Activated T-cell treated with anti-CD3 and anti-CD28 coated beads for 4 hours (primary cell): ENCODE results near the gene FCHO2.
"Not testable (repeated sequence)": the region's sequence is repeated elsewhere in the genome, so short reads cannot be mapped to it uniquely, and the experiment has no call there.

Experiments used
- DNase-seq: peaks from one replicate; pipeline ENCODE4 v3.0.0-alpha.2; 2020

FCHO2 gene

DNA sequence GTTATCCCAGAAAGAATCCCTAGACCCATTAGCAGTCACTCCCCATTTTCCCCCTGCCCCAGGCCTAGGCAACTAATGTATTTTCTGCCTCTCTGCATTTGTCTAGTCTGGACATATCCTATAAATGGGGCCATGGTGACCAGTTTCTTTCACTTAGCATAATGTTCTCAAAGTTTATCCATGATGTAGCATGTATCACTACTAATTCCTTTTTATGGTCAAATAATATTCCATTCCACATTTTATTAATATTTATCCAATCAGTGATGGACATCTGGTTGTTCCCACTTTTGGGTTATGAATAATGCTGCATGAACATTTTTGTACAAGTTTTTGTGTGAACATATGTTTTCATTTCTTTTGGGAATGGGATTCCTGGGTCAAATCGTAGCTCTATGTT lies 1.5 kb downstream of the FCHO2 start:
- no peak for DNase-seq

GRCh38 chr5:72959257-72959656 lies 3.4 kb downstream of the FCHO2 start:
- DNase-seq, result no peak

DNA sequence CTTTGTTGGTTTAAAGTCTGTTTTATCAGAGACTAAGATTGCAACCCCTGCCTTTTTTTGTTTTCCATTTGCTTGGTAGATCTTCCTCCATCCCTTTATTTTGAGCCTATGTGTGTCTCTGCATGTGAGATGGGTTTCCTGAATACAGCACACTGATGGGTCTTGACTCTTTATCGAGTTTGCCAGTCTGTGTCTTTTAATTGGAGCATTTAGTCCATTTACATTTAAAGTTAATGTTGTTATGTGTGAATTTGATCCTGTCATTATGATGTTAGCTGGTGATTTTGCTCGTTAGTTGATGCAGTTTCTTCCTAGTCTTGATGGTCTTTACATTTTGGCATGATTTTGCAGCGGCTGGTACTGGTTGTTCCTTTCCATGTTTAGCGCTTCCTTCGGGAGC lies 18.6 kb downstream of the FCHO2 start:
- DNase-seq, result not testable (repeated sequence)

DNA sequence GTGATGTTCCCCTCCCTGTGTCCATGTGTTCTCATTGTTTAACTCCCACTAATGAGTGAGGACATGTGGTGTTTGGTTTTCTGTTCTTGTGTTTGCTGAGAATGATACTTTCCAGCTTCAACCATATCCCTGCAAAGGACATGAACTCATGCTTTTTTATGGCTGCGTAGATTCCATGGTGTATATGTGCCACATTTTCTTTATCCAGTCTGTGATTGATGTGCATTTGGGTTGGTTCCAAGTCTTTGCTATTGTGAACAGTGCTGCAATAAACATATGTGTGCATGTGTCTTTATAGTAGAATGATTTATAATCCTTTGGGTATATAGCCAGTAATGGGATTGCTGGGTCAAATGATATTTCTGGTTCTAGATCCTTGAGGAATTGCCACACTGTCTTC lies 21.0 kb downstream of the FCHO2 start:
- DNase-seq, result not testable (repeated sequence)

GRCh38 chr5:72985719-72986118 lies 29.9 kb downstream of the FCHO2 start:
- no peak for DNase-seq

- DNase-seq, result no peak
These were observed 32.9 kb downstream of the FCHO2 start for GRCh38 chr5:72988769-72989168.

DNA sequence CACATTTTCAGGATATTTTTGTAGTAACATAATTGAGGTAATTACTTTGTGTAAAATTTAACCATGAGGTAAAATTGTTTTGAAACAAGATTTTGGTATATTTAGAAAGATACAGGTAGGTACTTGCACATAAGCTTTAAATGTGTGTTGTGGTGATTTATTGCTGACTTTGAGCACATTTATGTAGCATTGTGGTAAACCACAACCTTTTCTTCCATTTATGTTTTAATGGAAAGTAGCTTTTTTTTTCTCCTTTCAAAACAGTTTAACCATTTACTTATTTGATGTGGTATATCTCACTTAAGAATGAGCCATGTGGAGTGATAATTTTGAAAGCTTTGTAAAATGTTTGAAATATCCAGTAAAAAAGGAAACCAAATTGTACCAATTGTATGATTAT lies 35.6 kb downstream of the FCHO2 start:
- no peak for DNase-seq

- no peak for DNase-seq
These were observed 38.7 kb downstream of the FCHO2 start for GRCh38 chr5:72994578-72994977.

- DNase-seq, result no peak
These were observed 40.8 kb downstream of the FCHO2 start for GRCh38 chr5:72996632-72997031.

- no peak for DNase-seq
These were observed 44.1 kb downstream of the FCHO2 start for GRCh38 chr5:72999916-73000315.

- DNase-seq, result no peak
These were observed 50.0 kb downstream of the FCHO2 start for GRCh38 chr5:73005886-73006285.

GRCh38 chr5:73007051-73007450 lies 51.2 kb downstream of the FCHO2 start:
- no peak for DNase-seq

- no peak for DNase-seq
These were observed 53.0 kb downstream of the FCHO2 start for GRCh38 chr5:73008831-73009230.

DNA sequence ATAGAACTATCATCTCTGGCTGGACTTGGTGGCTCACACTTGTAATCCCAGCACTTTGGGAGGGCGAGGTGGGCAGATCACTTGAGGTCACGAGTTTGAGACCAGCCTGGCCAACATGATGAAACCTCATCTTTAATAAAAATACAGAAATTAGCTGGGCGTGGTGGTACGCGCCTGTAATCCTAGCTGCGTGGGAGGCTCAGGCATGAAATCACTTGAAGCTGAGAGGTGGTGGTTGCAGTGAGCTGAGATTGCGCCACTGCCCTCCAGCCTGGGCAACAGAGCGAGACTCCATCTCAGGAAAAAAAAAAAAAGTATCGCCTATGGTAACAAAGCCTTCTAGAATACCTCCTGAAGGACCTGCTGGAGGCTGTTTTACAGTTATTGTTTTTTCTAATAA lies 55.8 kb downstream of the FCHO2 start:
- DNase-seq, result not testable (repeated sequence)

DNA sequence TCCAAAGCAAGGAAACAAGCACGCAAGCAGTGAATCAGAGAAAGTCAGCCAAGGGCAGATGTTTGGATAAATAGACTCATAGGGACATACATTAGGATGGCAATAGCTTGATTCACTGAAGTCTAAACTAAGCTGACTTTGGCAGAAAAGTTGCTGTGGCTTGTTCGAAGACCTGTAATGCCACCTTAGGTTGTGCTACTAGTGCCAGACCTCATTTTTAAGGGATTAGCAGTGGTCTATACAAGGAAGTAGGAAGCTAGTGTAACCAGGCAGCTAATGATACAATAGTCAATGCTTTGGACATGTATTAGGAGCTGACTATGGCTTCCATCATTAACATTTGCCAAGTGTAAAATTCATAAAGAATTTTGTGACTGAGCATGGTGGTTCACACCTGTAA lies 63.1 kb downstream of the FCHO2 start:
- DNase-seq, result no peak

DNA sequence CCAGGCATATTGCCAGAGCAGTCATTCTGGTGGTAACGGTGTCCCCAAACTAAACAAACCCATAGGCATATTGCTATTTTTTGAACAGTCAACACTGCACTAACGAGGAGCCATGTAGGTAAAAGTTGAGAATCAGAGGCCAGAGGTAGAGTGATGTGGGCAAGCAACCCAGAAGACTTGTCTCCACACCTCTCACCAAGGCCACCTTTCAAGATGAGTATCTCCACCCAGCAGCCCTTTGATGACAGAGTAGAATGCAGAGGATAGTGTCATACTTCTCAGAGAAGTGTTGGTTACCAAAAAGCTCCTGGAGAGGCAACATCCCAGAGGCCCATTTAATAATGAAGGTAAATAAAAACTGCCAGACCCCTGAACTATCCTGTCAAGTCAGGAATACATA lies 63.9 kb downstream of the FCHO2 start:
- no peak for DNase-seq

GRCh38 chr5:73022471-73023169 lies 66.8 kb downstream of the FCHO2 start:
- no peak for DNase-seq

DNA sequence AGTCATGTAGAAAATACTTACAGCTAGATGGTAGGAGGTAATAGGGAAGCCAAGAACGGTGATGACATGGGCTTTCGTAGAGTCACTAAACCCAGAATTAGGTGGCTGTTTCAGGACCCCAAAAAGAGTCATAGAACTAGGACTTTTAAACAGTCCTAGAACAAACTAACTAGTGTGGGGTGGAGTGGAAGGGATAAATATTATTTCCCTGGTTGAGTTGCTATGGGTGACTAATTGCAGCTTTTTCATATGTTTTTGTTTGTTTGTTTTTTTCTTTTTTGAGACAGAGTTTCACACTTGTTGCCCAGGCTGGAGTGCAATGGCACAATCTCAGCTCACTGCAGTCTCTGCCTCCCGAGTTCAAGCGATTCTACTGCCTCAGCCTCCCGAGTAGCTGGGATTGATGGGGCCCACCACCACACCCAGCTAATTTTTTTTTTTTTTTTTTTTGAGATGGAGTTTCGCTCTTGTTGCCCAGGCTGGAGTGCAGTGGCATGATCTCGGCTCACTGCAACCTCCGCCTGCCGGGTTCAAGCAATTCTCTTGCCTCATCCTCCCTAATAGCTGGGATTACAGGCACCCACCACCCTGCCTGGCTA lies 69.2 kb downstream of the FCHO2 start:
- DNase-seq, result not testable (repeated sequence)

DNA sequence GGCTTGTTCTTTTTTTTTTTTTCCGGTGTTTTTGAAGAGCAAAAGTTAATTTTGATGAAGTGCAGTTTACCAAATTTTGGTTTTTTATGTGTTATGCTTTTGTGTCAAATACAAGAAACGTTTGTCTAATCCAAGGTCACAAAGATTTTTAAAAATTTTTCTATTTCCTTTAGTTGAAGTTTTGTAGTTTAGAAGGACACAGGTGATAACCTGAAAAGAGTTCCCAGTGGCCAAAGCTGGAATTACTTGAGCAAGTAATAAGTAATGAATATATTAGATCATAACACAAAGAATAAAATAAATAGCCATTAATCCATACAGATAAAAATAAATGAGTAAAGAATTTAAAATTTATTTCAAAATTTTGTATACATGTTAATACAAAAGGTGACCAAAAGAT lies 71.5 kb downstream of the FCHO2 start:
- no peak for DNase-seq

- DNase-seq, result no peak
These were observed 72.0 kb downstream of the FCHO2 start for GRCh38 chr5:73027816-73028215.

DNA sequence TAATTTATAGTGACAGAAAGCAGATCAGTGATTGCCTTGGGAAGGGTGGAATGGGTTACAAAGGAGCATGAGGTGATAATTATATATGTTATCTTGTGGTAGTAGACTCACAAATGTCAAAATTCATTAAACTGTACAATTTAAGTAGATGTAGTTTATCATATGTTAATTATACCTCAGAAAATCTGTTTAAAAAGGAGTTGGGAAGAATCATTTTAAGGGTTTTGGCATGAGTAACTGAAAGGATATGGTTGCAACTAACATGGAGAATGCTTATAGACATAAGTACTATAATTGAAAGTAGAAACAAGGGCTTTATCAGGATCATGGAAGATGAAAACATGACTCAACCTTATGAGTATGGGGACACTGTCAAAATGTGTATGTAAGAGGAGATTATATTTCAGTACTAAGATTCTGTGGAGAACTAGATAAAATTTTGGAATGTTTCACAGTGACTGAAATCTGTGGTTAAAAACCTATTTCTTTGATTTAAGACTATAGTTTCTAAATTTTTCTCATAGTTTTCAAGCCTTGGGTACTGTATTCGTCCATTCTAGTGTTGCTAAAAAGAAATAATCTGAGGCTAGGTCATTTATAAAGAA lies 73.3 kb downstream of the FCHO2 start:
- DNase-seq, result no peak

GRCh38 chr5:73030531-73030930 lies 74.7 kb downstream of the FCHO2 start:
- DNase-seq, result no peak

GRCh38 chr5:73030995-73031394 lies 75.2 kb downstream of the FCHO2 start:
- DNase-seq, result no peak

DNA sequence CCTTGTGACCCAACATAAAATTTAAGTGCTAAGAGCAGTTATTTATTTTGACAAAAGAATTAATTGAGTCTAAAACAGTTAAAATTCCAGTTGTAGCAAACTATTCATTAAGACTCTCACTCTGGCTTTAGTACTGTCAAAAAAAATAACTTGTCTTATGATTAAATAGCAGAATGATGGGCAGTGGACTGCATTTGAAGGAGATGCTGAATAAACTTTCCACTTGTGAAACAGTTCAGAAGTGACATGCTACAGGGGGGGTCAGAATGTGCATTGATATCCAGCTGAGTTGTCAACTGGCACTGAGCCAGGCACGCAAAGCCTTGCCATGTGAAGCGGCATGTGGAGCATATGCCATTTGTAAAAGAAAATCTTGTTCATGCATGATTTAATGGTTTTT lies 76.0 kb downstream of the FCHO2 start:
- DNase-seq, result no peak

DNA sequence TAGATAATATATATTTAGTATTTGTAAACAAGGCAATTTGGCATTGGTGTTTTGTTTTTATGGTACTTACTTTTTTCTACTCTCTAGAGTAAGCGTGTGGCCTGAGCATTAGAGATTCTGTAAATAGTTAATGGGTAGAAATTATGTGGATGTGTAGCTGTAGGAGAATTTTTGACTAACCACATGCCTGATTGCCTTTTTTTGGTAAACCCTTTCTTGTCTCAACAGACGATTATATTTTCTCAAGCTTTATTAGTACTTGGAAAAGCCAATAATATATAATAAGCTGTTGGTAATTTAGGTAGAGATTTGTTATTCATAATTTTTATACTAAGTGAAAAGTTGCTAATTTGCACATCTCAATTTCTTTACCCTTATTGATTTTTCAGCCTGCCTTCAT lies 76.8 kb downstream of the FCHO2 start:
- no peak for DNase-seq
